Left renal cortex interstitium (tissue), 4 donors: ENCODE results near the gene ZNF425. TPM values are rescaled to one million over a fixed set of nuclear protein-coding genes. Genes with fewer than 3 reads are reported as not detected.
"Not testable (repeated sequence)": the region's sequence is repeated elsewhere in the genome, so short reads cannot be mapped to it uniquely, and the experiment has no call there.

Experiments used
- DNase-seq, 4 donors: peaks; one replicate each; pipeline ENCODE4 v3.0.0-alpha.2; 2013; ENCODE audit warnings: low read depth in 4 of 4, low spot score in 2 of 4, missing footprints in 1 of 4
- polyA plus RNA-seq, 4 donors: library from polyadenylated mRNA; unstranded; fragments of 120-200 nt; gene quantifications; one replicate each; pipeline ENCODE4 v1.2.1, GENCODE V29; 2013; ENCODE audit not compliant: insufficient read length in 4 of 4

ZNF425 gene
- polyA plus RNA-seq, 4 donors, result 5.7 to 8.3 (median 7.2) TPM

GRCh38 chr7:149075286-149075685 is 50.8 kb downstream of the ZNF425 start:
- DNase-seq, result no peak

DNA sequence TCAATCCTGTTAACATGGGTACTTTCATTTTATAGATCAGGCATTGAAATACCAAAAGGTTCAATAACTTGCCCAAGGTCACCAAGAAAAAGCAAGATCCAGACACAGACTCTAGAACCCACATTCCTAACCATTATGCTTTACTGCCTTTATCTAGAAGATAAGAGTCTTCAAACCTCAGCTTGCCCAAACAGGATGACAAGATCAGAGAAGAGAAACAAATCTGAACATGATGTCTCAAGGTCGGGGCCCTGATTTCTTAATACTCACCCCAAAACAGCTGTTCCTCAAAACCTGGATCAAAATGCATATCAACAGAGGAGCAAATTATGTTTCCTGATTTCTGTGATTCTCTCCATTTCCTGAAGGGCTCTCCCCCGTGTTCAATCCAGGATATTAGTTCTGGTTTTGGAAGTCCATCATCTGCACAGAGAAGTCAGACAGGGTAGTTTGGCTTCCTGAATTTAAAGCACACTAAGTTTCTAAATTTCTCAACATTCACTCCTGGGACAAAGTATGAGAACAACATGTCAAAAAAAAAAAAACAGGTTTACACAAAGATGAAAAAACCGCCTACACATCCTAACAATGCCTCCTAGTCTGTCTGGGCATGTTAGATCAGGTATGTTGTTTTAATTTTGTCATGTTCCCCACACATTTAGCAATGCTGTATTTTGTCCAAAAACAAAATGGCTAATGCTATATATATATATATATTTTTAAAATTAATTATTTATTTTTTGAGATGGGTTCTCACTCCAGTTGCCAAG is 51.8 kb downstream of the ZNF425 start:
- no peak for DNase-seq

DNA sequence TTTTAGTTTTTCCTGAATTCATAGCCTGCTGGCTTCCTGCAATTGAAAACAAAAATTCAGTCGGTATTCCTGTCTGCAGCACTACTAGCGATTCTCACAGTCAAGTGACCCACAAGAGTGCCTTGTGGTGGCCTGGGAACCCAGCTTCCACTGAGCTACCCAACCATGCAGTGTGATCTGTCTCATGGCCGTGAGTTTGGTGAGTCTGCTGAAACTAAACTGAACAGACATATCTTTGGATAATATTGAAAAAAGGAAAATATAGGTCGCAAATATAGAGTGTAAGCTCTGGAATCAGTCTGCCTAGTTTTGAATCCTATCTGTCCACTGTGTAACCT is 53.7 kb downstream of the ZNF425 start:
- DNase-seq, result no peak

DNA sequence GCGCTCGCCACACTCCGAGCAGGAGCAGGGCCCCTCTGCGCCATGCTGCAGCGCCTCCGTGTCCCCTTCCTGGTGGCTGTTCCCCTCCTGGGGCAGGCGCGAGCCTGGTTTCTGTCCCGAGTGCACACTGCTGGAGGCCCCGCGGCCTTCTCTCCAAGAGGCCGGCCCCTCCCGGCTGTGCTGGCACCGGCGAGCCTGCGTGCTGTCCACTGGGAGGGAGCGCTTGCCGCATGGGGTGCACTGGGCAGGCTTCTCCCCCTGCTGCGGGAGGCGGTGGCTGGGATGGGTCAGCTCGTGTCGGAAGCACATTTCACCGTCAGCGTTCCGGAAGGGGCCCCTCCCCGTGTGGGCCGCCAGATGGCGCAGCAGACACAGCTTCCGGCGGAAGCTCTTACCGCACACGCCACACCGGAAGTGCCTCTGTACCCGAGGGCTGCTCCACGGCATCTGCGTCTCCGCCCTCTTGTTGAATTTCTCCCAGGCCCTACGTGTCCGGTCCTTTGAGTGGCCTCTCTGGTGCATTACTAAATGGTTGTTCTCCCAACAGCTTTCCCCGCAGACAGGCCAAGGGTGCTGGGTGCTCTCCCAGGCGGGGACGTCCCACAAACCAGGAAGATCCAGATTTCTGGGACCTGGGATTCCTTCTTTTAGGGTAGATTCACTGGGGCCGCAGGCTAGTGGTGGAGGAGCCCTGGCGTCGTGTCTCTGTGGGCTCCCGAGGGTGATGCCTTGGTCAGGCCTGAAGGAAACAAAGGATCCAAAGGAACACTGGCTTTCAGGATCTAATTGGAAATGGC is 54.3 kb downstream of the ZNF425 start:
- DNase-seq, result no peak

DNA sequence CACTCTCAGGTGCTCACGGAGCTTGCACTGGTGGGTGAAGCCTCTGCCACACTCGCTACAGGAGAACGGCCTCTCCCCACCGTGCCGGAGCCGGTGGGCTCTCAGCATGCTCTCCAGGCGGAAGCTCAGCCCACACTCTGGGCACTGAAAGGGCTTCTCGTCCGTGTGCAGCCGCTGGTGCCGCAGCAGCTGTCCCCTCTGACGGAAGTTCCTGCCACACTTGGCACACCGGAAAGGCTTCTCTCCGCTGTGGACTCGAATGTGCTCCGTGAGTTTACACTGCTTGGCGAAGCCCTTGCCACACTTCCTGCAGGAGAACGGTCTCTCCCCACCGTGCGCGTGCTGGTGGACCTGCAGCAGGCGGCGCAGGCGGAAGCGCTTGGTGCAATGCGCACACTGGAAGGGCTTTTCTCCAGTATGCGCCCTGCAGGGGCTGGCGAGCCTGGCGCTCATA is 54.9 kb downstream of the ZNF425 start:
- no peak for DNase-seq

GRCh38 chr7:149070372-149071125 is 55.6 kb downstream of the ZNF425 start:
- no peak for DNase-seq

DNA sequence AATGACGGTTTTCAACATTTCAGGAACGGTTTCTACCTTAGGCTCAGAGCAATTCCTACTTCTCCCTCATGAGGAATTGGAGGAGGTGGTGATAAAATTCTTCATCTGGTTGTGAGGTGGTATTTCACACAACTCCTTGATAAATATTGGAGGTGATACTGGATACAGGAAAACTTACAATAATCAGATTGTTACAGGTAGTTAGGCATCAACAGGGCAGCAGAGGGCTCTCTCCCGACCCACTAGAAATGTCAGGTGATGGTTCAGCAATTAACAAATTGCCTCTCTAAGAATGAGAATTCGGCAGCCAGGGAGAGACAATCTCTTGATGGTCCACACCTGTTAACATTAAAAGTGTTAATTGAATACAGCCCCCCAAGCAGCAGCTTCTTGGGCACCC is 58.3 kb downstream of the ZNF425 start:
- DNase-seq, result no peak

DNA sequence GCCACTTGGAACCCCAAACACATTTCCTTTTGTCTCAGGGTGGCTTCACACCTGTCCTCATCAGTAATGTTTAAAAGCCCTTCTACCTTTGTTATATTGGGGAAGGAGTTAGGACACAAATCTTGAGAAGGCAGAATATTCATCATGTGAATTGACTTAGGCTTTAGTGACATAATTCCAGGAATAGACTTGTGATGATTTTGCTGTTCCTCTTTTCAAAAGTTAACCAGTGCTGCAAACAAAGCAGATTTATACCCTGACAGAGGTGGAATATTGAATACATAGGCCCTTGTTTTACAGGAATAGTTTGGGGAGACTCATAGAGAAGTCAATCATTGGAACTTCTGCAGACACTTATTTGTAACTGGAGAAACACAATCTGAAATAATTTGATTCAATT is 62.6 kb downstream of the ZNF425 start:
- no peak for DNase-seq

- not testable (repeated sequence) for DNase-seq
Measured at GRCh38 chr7:149062217-149062899, 63.8 kb downstream of the ZNF425 start.

GRCh38 chr7:149060156-149060555 is 66.0 kb downstream of the ZNF425 start:
- no peak for DNase-seq

GRCh38 chr7:149053885-149054284 is 72.2 kb downstream of the ZNF425 start:
- no peak for DNase-seq

GRCh38 chr7:149053384-149053783 is 72.7 kb downstream of the ZNF425 start:
- no peak for DNase-seq

Other genes with a start within 250 kb of the ZNF425 start
- 10 to 100 TPM; 30.8 to 52.0 (median 40.9) TPM for gene EZH2, start 242.0 kb downstream of the ZNF425 start, polyA plus RNA-seq
- 100 to 1,000 TPM; 161 to 197 (median 188) TPM for gene PDIA4, start 97.8 kb downstream of the ZNF425 start, polyA plus RNA-seq
- 10 to 100 TPM in 2 of 4 donors, 1 to 10 TPM in 2; 8.9 to 12.4 (median 10.0) TPM for gene ZNF786, start 35.6 kb downstream of the ZNF425 start, polyA plus RNA-seq
- 10 to 100 TPM; 13.4 to 14.9 (median 14.2) TPM for gene ZNF398, start 21.1 kb upstream of the ZNF425 start, polyA plus RNA-seq
- 10 to 100 TPM; 23.4 to 31.1 (median 30.1) TPM for gene ZNF282, start 69.2 kb upstream of the ZNF425 start, polyA plus RNA-seq
- 10 to 100 TPM; 15.6 to 21.3 (median 18.7) TPM for gene ZNF212, start 113.3 kb upstream of the ZNF425 start, polyA plus RNA-seq
- gene ZNF783, start 135.9 kb upstream of the ZNF425 start, polyA plus RNA-seq, result 10 to 100 TPM; 10.5 to 20.1 (median 15.8) TPM